ENCODE data around the gene ATP6V0C. TPM values are rescaled to one million over a fixed set of nuclear protein-coding genes. Genes with fewer than 3 reads are reported as not detected.

The ATP6V0C gene
- total RNA-seq, 1 experiment from 2014 or later, result 173 TPM

GRCh38 chr16:2472885-2473445 lies 40.8 kb upstream of the ATP6V0C start:
- no peaks in the 10 kb centered on the region for H3K27me3 Mint-ChIP-seq (ENCODE audit: insufficient read depth, unreplicated experiment)
- TF ChIP-seq CTCF (IDR thresholded peaks at IDR 0.05; ENCODE audit: unreplicated experiment), result no peak
- intact Hi-C loops (cut with micrococcal nuclease), result no loop called here
- no peak overlapping the region for H3K27ac Mint-ChIP-seq (ENCODE audit: low read depth, unreplicated experiment)
- H3K4me3 Mint-ChIP-seq (ENCODE audit: unreplicated experiment), result peak overlapping the region; percentile 74
- DNase-seq (ENCODE audit: unreplicated experiment), result no peak
- ChIA-PET CTCF (interaction anchor here (0.6 to 0.7 kb wide), 2 partner anchors 19 to 85 kb away, joined by 3 to 5 read pairs; no protein-coding TSS in a partner anchor), POLR2A (interaction anchor here (2.5 kb wide), 1 partner anchor 43 kb away, joined by 7 read pairs; no protein-coding TSS in a partner anchor)
- H3K4me1 Mint-ChIP-seq (ENCODE audit: insufficient read depth, unreplicated experiment), result peaks cover 10% of the 10 kb centered on the region
- H3K36me3 Mint-ChIP-seq (ENCODE audit: insufficient read depth, unreplicated experiment), result peaks cover 2% of the 10 kb centered on the region
- H3K9me3 Mint-ChIP-seq (ENCODE audit: unreplicated experiment), result no peaks in the 10 kb centered on the region
- no TSS peak for BruUV-seq (replicated peaks)

DNA sequence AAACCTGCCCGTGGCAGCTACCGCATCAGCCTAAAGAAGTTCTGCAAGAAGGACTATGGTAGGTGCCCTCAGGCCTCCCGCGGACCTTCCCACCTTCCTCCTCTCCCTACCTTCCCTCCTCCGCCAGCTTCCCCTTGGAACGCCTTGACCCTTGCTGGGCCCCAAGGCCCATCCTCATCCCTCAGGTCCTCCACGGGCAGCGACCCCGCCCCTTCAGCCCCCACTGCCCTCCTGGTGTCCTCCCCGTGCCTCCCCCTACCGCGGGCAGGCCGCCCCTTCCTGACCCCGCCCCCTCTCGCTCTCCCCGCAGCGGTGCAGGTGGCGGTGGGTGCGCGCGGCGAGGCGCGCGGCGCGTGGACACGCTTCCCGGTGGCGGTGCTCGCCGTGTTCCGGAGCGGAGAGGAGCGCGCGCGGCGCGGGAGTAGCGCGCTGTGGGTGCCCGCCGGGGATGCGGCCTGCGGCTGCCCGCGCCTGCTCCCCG lies 40.3 kb upstream of the ATP6V0C start:
- intact Hi-C loops (cut with micrococcal nuclease), result no loop called here
- no peak overlapping the region for H3K27ac Mint-ChIP-seq (ENCODE audit: low read depth, unreplicated experiment)

GRCh38 chr16:2473999-2474876 lies 39.5 kb upstream of the ATP6V0C start:
- TF ChIP-seq CTCF (IDR thresholded peaks at IDR 0.05; ENCODE audit: unreplicated experiment), result peak; percentile 32
- H3K27ac Mint-ChIP-seq (ENCODE audit: low read depth, unreplicated experiment), result peak overlapping the region; percentile 35
- intact Hi-C loops (cut with micrococcal nuclease), result loop anchor here (2.0 kb wide), 1 partner anchor 41 kb away; no protein-coding TSS in a partner anchor
- BruUV-seq (replicated peaks), result no TSS peak
- peaks cover 6% of the 10 kb centered on the region for H3K36me3 Mint-ChIP-seq (ENCODE audit: insufficient read depth, unreplicated experiment)
- CTCF ChIA-PET, result interaction anchor here (0.6 kb wide), 2 partner anchors 49 to 319 kb away, joined by 3 read pairs; partner anchors contain the start of gene TRAF7
- POLR2A ChIA-PET, result interaction anchor here (0.6 to 2.5 kb wide), 14 partner anchors 10 to 706 kb away, joined by 3 to 11 read pairs (median 4); partner anchors contain the start of genes AMDHD2, CCNF, ECI1 and FLYWCH2
- H3K27me3 Mint-ChIP-seq (ENCODE audit: insufficient read depth, unreplicated experiment), result no peaks in the 10 kb centered on the region
- no peaks in the 10 kb centered on the region for H3K9me3 Mint-ChIP-seq (ENCODE audit: unreplicated experiment)
- peak; percentile 47 for DNase-seq (ENCODE audit: unreplicated experiment)
- H3K4me3 Mint-ChIP-seq (ENCODE audit: unreplicated experiment), result peak overlapping the region; percentile 74
- H3K4me1 Mint-ChIP-seq (ENCODE audit: insufficient read depth, unreplicated experiment), result peaks cover 16% of the 10 kb centered on the region

More for the DNA sequence above, 40.3 kb upstream of the ATP6V0C start:
- DNase-seq (ENCODE audit: unreplicated experiment), result no peak
- TF ChIP-seq CTCF (IDR thresholded peaks at IDR 0.05; ENCODE audit: unreplicated experiment), result no peak
- H3K4me3 Mint-ChIP-seq (ENCODE audit: unreplicated experiment), result peak overlapping the region; percentile 74
- H3K36me3 Mint-ChIP-seq (ENCODE audit: insufficient read depth, unreplicated experiment), result peaks cover 6% of the 10 kb centered on the region
- CTCF ChIA-PET, result interaction anchor here (0.6 kb wide), 1 partner anchor 49 kb away, joined by 3 read pairs; no protein-coding TSS in a partner anchor
- POLR2A ChIA-PET, result interaction anchor here (0.6 to 2.5 kb wide), 3 partner anchors 14 to 707 kb away, joined by 3 to 11 read pairs (median 7); partner anchors contain the start of gene TEDC2
- H3K4me1 Mint-ChIP-seq (ENCODE audit: insufficient read depth, unreplicated experiment), result peaks cover 15% of the 10 kb centered on the region
- no peaks in the 10 kb centered on the region for H3K9me3 Mint-ChIP-seq (ENCODE audit: unreplicated experiment)
- H3K27me3 Mint-ChIP-seq (ENCODE audit: insufficient read depth, unreplicated experiment), result no peaks in the 10 kb centered on the region
- BruUV-seq (replicated peaks), result no TSS peak
